K562 (cell line): ENCODE data around the gene MATN4.

Source experiments
- CTCF ChIP-seq, 3 experiments: IDR thresholded peaks in 2 of 3; conservative IDR thresholded peaks in 1 of 3; 2 replicates each; pipeline ENCODE4 v1.5.1; 2011 to 2012; ENCODE audit warnings: low read length in 3 of 3, mild to moderate bottlenecking in 3 of 3, control low read depth in 2 of 3, improper control_type of control experiment in 1 of 3, inconsistent platforms in 1 of 3, low read depth in 1 of 3, mixed read lengths in 1 of 3, moderate library complexity in 1 of 3; ENCODE audit not compliant: insufficient read depth in 2 of 3
- E2F3 ChIP-seq: fragments of 250-450 bp; sonication (Bioruptor Pico); IDR thresholded peaks from 2 replicates; pipeline ENCODE4 v1.4.0; 2020; ENCODE audit warnings: mild to moderate bottlenecking
- EZH2 ChIP-seq: IDR thresholded peaks from 2 replicates; pipeline ENCODE4 v1.6.1; 2012; ENCODE audit warnings: low read depth, mild to moderate bottlenecking, inconsistent platforms, low read length, borderline replicate concordance
- MXI1 ChIP-seq: IDR thresholded peaks from 2 replicates; pipeline ENCODE4 v1.6.1; 2011; ENCODE audit warnings: low read depth, mild to moderate bottlenecking, improper control_type of control experiment, low read length
- NR2C1 ChIP-seq, 2 experiments: fragments of 450-650 bp; IDR thresholded peaks; 2 replicates each; pipeline ENCODE4 v1.6.1; 2017; ENCODE audit warnings: mild to moderate bottlenecking in 2 of 2, antibody characterized with exemption in 1 of 2, inconsistent platforms in 1 of 2, missing compliant biosample characterization in 1 of 2, missing genetic modification characterization in 1 of 2
- RAD21 ChIP-seq, 2 experiments: fragments of 250-450 bp in 1 of 2; fragments of 450-650 bp in 1 of 2; sonication (Bioruptor Pico) in 1 of 2; formaldehyde crosslinking in 1 of 2; IDR thresholded peaks in 1 of 2; conservative IDR thresholded peaks in 1 of 2; 2 replicates each; pipeline versions ENCODE4 v1.4.0 to v1.8.0; 2020 to 2022; ENCODE audit warnings: mild to moderate bottlenecking in 2 of 2, moderate library complexity in 1 of 2
- REST ChIP-seq, 2 experiments: fragments of 450-650 bp; formaldehyde crosslinking in 1 of 2; IDR thresholded peaks; 2 replicates each; pipeline versions ENCODE4 v1.4.0 to v1.6.1; 2014 to 2020; ENCODE audit warnings: mild to moderate bottlenecking in 2 of 2, borderline replicate concordance in 1 of 2, low read depth in 1 of 2
- U2AF1 ChIP-seq: fragments of 200-400 bp; formaldehyde crosslinking; optimal IDR thresholded peaks from 2 replicates; pipeline ENCODE3; 2017; ENCODE audit warnings: mild to moderate bottlenecking, low read depth, low read length, moderate library complexity
- VEZF1 ChIP-seq: fragments of 200-800 bp; sonication (Bioruptor generic); IDR thresholded peaks from 2 replicates; pipeline ENCODE4 v1.6.1; 2017; ENCODE audit warnings: missing genetic modification characterization, missing compliant biosample characterization
- ZBTB43 ChIP-seq: sonication (generic); formaldehyde crosslinking; IDR thresholded peaks from 2 replicates; pipeline ENCODE4 v1.8.0; 2023; ENCODE audit warnings: mild to moderate bottlenecking, missing genetic modification reagents
- ZNF830 ChIP-seq: fragments of 250-450 bp; sonication (Bioruptor Pico); IDR thresholded peaks from 2 replicates; pipeline ENCODE4 v1.5.0; 2021; ENCODE audit warnings: mild to moderate bottlenecking
- TF ChIP-seq, protein P1 (sequence below): fragments of 250-450 bp; sonication (Bioruptor Pico); IDR thresholded peaks from 2 replicates; pipeline ENCODE4 v1.8.0; 2022; ENCODE audit warnings: inconsistent platforms
- TF ChIP-seq, protein P2 (sequence below): fragments of 450-650 bp; formaldehyde crosslinking; IDR thresholded peaks from 2 replicates; pipeline ENCODE4 v1.4.0; 2020; ENCODE audit warnings: mild to moderate bottlenecking, moderate library complexity
- TF ChIP-seq, protein P3 (sequence below), 2 experiments: fragments of 450-650 bp; conservative IDR thresholded peaks; 2 replicates each; pipeline ENCODE4 v1.6.1; 2017; ENCODE audit warnings: mild to moderate bottlenecking in 2 of 2, moderate library complexity in 2 of 2

DNA sequence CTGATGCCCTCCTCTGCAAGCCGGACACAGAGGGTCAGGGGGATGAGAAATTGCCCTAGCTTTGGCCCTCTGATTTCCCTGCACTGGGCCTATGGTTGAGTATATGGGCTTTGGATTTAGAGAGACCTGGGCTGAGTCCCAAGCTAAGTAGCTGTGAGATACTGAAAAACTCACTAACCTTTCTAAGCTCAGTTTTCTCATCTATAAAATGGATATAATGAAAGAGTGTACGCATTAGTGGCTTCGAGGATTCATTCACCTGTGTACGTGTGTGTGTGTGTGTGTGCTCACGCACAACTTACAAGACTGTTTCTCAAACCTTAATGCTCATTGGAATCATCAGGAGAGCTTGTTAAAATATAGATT lies 14.1 kb downstream of the MATN4 start:
- TF ChIP-seq REST (IDR thresholded peaks at IDR 0.05; ENCODE audit: borderline replicate concordance) (no peak), REST (CRISPR knock-in tag; IDR thresholded peaks at IDR 0.05; ENCODE audit: low read depth) (no peak), ZNF830 (CRISPR knock-in tag) (no peak), NR2C1 (IDR thresholded peaks at IDR 0.05) (no peak), NR2C1 (tag; IDR thresholded peaks at IDR 0.05) (no peak), E2F3 (no peak), CTCF (IDR thresholded peaks at IDR 0.05 in 2 of 3, conservative IDR thresholded peaks at IDR 0.05 in 1 of 3; ENCODE audit: insufficient read depth in 2 of 3, low read depth in 1 of 3, low read length in 3 of 3) (peak in 1 of 3 experiments; percentile 28; a peak in 1 of 6 replicates), RAD21 (CRISPR knock-in tag; conservative IDR thresholded peaks at IDR 0.05 in 1 of 2, IDR thresholded peaks at IDR 0.05 in 1 of 2) (no peak), MXI1 (no peak), VEZF1 (no peak), ZBTB43 (CRISPR knock-in tag) (no peak), U2AF1 (no peak), EZH2 (no peak)
- TF ChIP-seq, protein P1, sequence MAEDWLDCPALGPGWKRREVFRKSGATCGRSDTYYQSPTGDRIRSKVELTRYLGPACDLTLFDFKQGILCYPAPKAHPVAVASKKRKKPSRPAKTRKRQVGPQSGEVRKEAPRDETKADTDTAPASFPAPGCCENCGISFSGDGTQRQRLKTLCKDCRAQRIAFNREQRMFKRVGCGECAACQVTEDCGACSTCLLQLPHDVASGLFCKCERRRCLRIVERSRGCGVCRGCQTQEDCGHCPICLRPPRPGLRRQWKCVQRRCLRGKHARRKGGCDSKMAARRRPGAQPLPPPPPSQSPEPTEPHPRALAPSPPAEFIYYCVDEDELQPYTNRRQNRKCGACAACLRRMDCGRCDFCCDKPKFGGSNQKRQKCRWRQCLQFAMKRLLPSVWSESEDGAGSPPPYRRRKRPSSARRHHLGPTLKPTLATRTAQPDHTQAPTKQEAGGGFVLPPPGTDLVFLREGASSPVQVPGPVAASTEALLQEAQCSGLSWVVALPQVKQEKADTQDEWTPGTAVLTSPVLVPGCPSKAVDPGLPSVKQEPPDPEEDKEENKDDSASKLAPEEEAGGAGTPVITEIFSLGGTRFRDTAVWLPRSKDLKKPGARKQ, result no peak
- TF ChIP-seq, protein P2, sequence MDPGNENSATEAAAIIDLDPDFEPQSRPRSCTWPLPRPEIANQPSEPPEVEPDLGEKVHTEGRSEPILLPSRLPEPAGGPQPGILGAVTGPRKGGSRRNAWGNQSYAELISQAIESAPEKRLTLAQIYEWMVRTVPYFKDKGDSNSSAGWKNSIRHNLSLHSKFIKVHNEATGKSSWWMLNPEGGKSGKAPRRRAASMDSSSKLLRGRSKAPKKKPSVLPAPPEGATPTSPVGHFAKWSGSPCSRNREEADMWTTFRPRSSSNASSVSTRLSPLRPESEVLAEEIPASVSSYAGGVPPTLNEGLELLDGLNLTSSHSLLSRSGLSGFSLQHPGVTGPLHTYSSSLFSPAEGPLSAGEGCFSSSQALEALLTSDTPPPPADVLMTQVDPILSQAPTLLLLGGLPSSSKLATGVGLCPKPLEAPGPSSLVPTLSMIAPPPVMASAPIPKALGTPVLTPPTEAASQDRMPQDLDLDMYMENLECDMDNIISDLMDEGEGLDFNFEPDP (CRISPR knock-in tag), result no peak
- TF ChIP-seq, protein P3, sequence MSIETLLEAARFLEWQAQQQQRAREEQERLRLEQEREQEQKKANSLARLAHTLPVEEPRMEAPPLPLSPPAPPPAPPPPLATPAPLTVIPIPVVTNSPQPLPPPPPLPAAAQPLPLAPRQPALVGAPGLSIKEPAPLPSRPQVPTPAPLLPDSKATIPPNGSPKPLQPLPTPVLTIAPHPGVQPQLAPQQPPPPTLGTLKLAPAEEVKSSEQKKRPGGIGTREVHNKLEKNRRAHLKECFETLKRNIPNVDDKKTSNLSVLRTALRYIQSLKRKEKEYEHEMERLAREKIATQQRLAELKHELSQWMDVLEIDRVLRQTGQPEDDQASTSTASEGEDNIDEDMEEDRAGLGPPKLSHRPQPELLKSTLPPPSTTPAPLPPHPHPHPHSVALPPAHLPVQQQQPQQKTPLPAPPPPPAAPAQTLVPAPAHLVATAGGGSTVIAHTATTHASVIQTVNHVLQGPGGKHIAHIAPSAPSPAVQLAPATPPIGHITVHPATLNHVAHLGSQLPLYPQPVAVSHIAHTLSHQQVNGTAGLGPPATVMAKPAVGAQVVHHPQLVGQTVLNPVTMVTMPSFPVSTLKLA (conservative IDR thresholded peaks at IDR 0.05), result no peak
